ENCODE measurements around the gene ANTKMT. TPM values are rescaled to one million over a fixed set of nuclear protein-coding genes. Genes with fewer than 3 reads are reported as not detected.

Gene ANTKMT
- total RNA-seq, 1 donor from 2014 or later = 27.5 TPM

GRCh38 chr16:728131-728889 lies 7.4 kb downstream of the ANTKMT start:
- Mint-ChIP-seq H3K4me1 (no peaks in the 10 kb centered on the region), H3K27ac (no peak overlapping the region), H3K9me3 (no peaks in the 10 kb centered on the region), H3K27me3 (ENCODE audit: low read depth) (peaks cover 18% of the 10 kb centered on the region), H3K36me3 (peaks cover 1% of the 10 kb centered on the region), H3K4me3 (peak overlapping the region; percentile 53)
- DNase-seq (ENCODE audit: low spot score in 2 of 2, unreplicated experiment in 2 of 2) = peak in 1 of 2 experiments; percentile 58
- TF ChIP-seq CTCF (IDR thresholded peaks at IDR 0.05; ENCODE audit: unreplicated experiment) = no peak

- Mint-ChIP-seq H3K4me1 (no peaks in the 10 kb centered on the region), H3K27ac (no peak overlapping the region), H3K36me3 (peaks cover 1% of the 10 kb centered on the region), H3K9me3 (no peaks in the 10 kb centered on the region), H3K4me3 (no peak overlapping the region), H3K27me3 (ENCODE audit: low read depth) (peaks cover 18% of the 10 kb centered on the region)
- no peak for TF ChIP-seq CTCF (IDR thresholded peaks at IDR 0.05; ENCODE audit: unreplicated experiment)
- DNase-seq (ENCODE audit: low spot score in 2 of 2, unreplicated experiment in 2 of 2) = no peak
Observed at GRCh38 chr16:728890-729744, 8.2 kb downstream of the ANTKMT start.

- Mint-ChIP-seq H3K27ac (no peak overlapping the region), H3K4me3 (no peak overlapping the region), H3K27me3 (ENCODE audit: low read depth) (peaks cover 18% of the 10 kb centered on the region), H3K4me1 (no peaks in the 10 kb centered on the region), H3K9me3 (no peaks in the 10 kb centered on the region), H3K36me3 (peaks cover 1% of the 10 kb centered on the region)
- no peak for DNase-seq (ENCODE audit: low spot score in 2 of 2, unreplicated experiment in 2 of 2)
- TF ChIP-seq CTCF (IDR thresholded peaks at IDR 0.05; ENCODE audit: unreplicated experiment) = no peak
Observed at GRCh38 chr16:729768-730665, 9.1 kb downstream of the ANTKMT start.

GRCh38 chr16:730666-731509 lies 9.9 kb downstream of the ANTKMT start:
- H3K27me3 Mint-ChIP-seq (ENCODE audit: low read depth) = peaks cover 9% of the 10 kb centered on the region
- no peak overlapping the region for H3K27ac Mint-ChIP-seq
- DNase-seq (ENCODE audit: low spot score in 2 of 2, unreplicated experiment in 2 of 2) = no peak
- TF ChIP-seq CTCF (IDR thresholded peaks at IDR 0.05; ENCODE audit: unreplicated experiment) = no peak
- no peak overlapping the region for H3K4me3 Mint-ChIP-seq
- peaks cover 6% of the 10 kb centered on the region for H3K36me3 Mint-ChIP-seq
- H3K4me1 Mint-ChIP-seq = no peaks in the 10 kb centered on the region
- H3K9me3 Mint-ChIP-seq = no peaks in the 10 kb centered on the region

All from mesothelial cell of epicardium (in vitro differentiated cells).